Activated T-helper 1 cell treated with Interleukin-2 at 50 U/mL for 16 hours (primary cell): ENCODE data around the gene TNNI3K.

Source experiments
- DNase-seq: peaks from one replicate; pipeline ENCODE4 v3.0.0-alpha.2; 2020; ENCODE audit warnings: low read depth

TNNI3K gene

GRCh38 chr1:74392186-74392585 is 157.0 kb downstream of the TNNI3K start:
- no peak for DNase-seq

- no peak for DNase-seq
These were observed 157.7 kb downstream of the TNNI3K start for GRCh38 chr1:74392840-74393239.

GRCh38 chr1:74395571-74395970 is 160.4 kb downstream of the TNNI3K start:
- DNase-seq: no peak

- DNase-seq: no peak
These were observed 161.3 kb downstream of the TNNI3K start for GRCh38 chr1:74396462-74396861.

- no peak for DNase-seq
These were observed 161.7 kb downstream of the TNNI3K start for GRCh38 chr1:74396933-74397332.

- DNase-seq: no peak
These were observed 164.1 kb downstream of the TNNI3K start for GRCh38 chr1:74399249-74399648.

DNA sequence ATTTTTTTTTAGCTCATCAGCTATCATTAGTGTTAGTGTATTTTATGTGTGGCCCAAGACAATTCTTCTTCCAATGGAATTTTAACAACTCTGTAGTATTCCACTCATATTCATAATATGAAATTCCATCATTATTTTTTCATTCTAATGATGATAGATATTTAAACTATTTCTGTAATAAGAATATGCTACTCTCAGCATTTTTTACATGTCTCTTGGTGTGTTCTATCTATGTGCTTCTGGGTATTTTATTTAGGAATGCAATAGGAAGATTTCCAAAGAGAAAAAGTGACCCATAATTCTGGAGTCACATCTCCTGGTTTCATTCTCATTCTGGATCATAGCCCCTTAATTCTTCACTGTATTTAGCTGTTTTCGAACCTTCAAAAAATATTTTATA is 167.7 kb downstream of the TNNI3K start:
- no peak for DNase-seq

GRCh38 chr1:74403606-74404005 is 168.4 kb downstream of the TNNI3K start:
- no peak for DNase-seq

- no peak for DNase-seq
These were observed 171.6 kb downstream of the TNNI3K start for GRCh38 chr1:74406759-74407158.

DNA sequence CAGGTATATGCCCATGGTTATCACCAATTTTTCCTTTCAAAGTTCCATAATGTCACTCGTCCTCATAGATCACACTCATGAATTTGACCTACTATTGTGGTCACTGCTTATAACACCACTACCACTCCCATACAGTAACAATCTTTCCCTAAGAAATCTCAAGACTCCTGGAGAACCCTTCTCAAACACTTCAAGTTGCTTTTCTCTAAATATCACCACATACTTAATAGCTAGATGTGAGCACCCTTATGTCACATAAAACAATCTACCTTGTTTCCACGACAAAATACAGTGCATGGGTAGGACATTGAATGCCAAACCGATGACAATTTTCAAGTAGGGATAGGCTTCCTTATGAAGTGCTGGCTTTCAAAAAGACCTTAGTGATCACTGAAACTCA is 172.7 kb downstream of the TNNI3K start:
- DNase-seq: no peak

DNA sequence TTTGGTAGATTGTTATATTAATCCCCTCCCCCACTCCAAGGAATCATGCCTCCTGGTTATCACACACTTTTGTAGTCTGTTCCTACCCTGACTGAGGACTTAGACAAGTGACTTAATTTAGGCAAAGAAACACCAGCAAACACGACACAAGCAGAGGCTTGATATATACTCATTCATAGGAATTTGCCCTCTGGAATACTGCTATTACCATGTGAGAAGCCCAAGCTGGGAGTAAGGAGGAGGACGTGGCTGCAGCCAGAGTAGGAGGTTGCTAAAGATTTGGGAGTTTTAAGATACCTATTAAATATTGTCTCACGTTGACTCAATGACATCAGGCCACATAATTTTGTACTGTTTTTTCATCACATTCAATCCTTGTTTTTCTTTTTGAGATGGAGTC is 177.1 kb downstream of the TNNI3K start:
- no peak for DNase-seq

DNA sequence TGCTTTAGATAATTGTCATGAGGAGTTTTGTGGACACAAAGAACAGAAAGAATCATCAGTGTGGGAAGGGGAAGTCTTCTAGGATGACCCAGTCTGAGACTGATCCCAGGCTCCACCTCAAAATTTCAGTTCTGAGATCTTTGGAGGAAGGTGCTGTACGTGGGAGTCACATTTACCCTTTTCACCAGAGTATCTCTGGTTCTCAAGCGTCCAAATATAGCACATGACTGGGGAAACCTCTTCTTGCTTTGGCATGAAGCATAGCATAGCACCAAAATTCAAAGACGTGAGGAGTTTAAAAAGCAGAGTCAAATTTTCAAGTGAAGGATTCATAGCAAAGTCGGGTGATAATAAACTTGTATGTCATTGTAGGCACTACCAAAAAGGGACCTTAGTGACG is 180.7 kb downstream of the TNNI3K start:
- no peak for DNase-seq

GRCh38 chr1:74419611-74420010 is 184.4 kb downstream of the TNNI3K start:
- no peak for DNase-seq

DNA sequence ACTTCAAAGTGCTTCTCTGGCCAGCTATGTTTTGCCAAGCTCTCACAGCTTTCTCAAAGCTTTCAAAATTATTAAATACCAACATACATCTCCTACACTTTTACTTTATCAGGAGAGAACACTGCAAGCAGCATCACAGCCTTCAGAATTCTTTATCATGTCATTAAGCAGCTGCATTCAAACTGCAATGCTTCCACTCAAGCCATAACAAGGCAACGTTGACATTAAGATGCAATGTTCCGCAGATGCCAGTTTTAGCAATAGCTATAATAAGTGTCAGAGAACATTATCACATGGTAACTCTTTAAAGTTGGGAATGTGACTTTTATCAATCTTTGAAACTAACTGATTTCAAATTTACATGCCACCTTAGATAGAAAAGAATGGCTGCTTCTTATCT is 185.3 kb downstream of the TNNI3K start:
- DNase-seq: no peak

DNA sequence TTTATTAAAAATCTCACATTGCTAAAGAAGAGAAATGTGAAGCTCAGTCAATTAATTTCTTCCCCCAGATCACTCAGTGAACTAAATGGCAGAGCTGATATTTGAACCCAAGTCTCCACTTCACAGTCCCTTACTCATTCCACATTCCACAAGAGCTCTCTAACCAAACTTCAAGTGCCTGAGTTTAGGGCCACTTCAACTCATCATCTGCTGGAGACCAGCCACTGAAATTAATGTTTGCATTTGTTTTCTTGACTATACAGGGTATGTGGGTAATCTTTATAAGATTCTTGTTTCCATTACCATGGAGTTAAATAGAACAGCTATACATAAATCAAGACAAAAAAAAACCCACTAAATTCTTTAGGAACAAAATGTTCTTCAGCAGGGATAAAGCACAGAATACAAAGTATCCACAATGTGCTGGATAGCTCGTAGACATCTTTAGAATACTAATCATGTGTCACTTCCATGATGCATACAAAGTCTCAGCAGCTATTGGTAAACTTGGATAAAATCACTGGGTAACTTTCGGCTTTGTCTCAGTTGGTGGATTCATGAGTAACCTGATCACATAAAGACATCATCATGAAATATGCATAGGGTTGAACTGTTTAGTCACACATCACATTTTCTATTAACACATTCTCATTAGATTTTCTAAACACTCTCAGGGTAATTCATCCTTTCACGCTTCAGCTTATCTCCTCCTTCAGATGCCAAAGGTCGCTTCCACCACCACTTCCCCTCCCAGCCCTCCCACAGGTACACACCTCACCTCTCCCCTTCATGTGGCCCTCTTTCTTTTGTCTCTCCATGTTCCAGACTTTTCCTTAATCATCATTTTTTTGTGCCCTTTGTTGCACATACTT is 187.5 kb downstream of the TNNI3K start:
- DNase-seq: no peak

GRCh38 chr1:74423471-74423870 is 188.3 kb downstream of the TNNI3K start:
- no peak for DNase-seq

DNA sequence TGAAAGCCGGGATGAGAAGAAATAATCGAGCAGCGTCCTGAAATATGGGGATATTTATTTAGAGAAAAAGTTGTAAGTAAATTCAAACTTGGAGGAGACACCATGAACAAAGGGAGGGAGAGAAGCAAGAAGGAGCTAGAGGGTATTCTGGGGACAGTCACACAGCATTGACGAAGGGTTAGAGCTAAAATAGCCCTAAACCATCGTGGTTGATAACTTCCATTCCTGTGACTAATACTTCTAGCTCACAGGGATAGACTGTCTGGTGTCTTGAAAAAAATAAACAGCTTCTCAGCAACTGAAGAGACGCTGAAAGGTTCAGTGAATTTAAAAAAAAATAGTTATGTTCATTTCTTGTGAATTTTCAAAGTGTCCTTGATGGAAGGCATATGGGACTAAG is 190.5 kb downstream of the TNNI3K start:
- no peak for DNase-seq

DNA sequence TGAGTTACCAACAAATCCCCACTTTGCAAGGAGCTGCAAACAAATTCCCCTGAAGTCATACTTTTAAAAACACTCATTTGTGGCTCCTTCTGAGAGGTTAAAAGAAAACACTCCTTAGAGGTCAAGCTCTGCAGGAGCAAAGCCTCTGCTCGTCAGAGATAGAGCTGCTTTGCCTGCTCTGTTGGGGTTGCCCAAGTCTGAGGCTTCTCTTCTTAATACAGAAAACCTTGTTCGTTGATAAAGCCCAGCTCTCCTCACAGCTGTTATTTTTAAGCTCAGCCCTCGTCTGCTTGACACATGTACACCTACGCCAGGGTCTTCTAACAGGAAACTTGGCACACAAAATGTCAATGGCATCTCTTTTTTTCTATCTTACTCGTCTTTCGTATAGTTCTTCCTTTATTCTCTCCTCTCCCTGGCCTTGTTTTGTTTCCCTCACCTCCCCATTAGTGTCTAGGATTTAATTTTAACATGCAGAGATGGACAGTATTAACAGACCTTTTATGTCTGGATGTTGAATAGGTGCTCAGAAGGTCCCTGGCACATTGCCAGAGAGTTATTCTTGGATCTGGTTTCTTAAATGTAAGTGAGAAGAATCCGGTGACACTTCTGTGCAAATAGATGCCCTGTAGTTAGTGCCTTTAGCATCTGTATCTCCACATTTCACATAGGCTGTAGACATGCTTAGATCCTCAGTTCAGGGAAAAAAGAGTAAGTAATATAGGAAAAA is 191.2 kb downstream of the TNNI3K start:
- DNase-seq: no peak

GRCh38 chr1:74427681-74428080 is 192.5 kb downstream of the TNNI3K start:
- no peak for DNase-seq

DNA sequence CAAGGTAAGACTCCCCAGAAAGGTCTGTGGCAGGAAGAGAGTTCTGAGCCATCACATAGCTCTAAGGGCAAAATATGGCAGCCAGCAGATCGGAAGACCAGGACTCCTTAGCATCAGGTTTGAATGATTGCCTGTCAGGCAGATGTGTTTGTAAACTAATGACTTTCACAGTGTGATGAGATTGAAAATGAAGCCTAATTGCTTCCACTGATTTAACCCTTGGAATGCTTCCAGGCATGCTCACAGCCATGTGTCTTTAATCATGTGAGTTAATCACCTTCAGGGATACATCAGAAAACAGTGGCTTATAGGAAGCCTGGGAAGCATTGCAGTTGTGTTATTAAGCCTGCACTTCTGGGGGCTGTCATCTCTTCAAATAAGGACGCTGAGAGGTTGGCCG is 194.4 kb downstream of the TNNI3K start:
- DNase-seq: no peak

DNA sequence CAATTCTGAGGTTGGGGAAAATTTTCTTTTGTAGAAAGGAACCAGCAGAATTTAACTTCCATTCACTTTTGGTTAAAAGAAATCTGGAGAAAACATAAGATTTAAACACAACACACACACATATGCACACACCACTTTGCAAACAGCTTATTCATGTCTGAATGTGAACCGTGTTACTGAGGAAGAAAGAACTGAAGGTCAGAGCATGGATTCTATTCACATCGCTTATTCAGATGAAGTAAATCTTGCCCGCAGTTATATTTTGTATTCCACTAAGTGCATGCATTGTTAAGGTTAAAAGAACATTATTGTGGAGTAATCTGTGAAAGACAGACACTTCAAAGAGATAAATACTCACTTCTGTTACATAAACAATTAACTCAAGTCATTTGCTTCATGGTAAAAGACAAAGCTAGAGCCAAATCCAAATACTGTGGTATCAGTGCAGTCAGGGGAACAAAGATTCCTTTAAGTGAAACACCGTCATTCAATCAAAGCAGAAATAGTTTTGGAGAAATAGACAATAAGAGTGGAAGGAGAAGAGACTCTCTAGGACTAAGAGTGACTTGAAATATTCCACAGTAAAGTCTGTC is 195.3 kb downstream of the TNNI3K start:
- no peak for DNase-seq

- no peak for DNase-seq
These were observed 196.3 kb downstream of the TNNI3K start for GRCh38 chr1:74431531-74431930.

- DNase-seq: no peak
These were observed 197.1 kb downstream of the TNNI3K start for GRCh38 chr1:74432325-74432724.
